GM19395 (cell line): Measurements from ENCODE around the gene COL20A1.
"Not testable (repeated sequence)": the region's sequence is repeated elsewhere in the genome, so short reads cannot be mapped to it uniquely, and the experiment has no call there.

Experiments used
- ATAC-seq: cut with Tn5 transposase; IDR thresholded peaks from one replicate; pipeline ENCODE4 v1.9.1; 2021; ENCODE audit warnings: mild to moderate bottlenecking, moderate library complexity; ENCODE audit not compliant: unreplicated experiment

Gene COL20A1

GRCh38 chr20:63292904-63293303, at the start of gene COL20A1:
Gene COL20A1, plus strand, starts transcription at chr20:63293186. Its CDS starts 1,922 bp downstream, at chr20:63295108.
- ATAC-seq: no peak

- no peak for ATAC-seq
These were observed 49.3 kb upstream of the COL20A1 start for GRCh38 chr20:63243604-63244247.

GRCh38 chr20:63244468-63244867, 48.5 kb upstream of the COL20A1 start:
- ATAC-seq: no peak

- no peak for ATAC-seq
These were observed 46.3 kb upstream of the COL20A1 start for GRCh38 chr20:63246490-63247288.

GRCh38 chr20:63247671-63248228, 45.2 kb upstream of the COL20A1 start:
- no peak for ATAC-seq

- ATAC-seq: no peak
These were observed 44.0 kb upstream of the COL20A1 start for GRCh38 chr20:63248835-63249591.

GRCh38 chr20:63249891-63250290, 43.1 kb upstream of the COL20A1 start:
- ATAC-seq: no peak

- ATAC-seq: not testable (repeated sequence)
These were observed 41.6 kb upstream of the COL20A1 start for GRCh38 chr20:63251350-63251749.

GRCh38 chr20:63252284-63252711, 40.7 kb upstream of the COL20A1 start:
- ATAC-seq: no peak

GRCh38 chr20:63253065-63253437, 39.9 kb upstream of the COL20A1 start:
- no peak for ATAC-seq

GRCh38 chr20:63253438-63254231, 39.4 kb upstream of the COL20A1 start:
- no peak for ATAC-seq

- no peak for ATAC-seq
These were observed 38.8 kb upstream of the COL20A1 start, which contains the start of gene NKAIN4 for GRCh38 chr20:63254232-63254605. Gene NKAIN4, minus strand, starts transcription at chr20:63254463. Its CDS starts 13 bp downstream, at chr20:63254450.

- ATAC-seq: no peak
These were observed 38.2 kb upstream of the COL20A1 start for GRCh38 chr20:63254606-63255384.

GRCh38 chr20:63255931-63256704, 36.9 kb upstream of the COL20A1 start:
- ATAC-seq: no peak

- ATAC-seq: no peak
These were observed 36.0 kb upstream of the COL20A1 start for GRCh38 chr20:63256954-63257353.

- ATAC-seq: no peak
These were observed 35.4 kb upstream of the COL20A1 start for GRCh38 chr20:63257629-63258028.

- ATAC-seq: no peak
These were observed 34.2 kb upstream of the COL20A1 start for GRCh38 chr20:63258781-63259180.

GRCh38 chr20:63259734-63260460, 33.1 kb upstream of the COL20A1 start:
- no peak for ATAC-seq
